Ascending aorta (tissue), 2 donors: ENCODE data around the gene GMPR. TPM values are rescaled to one million over a fixed set of nuclear protein-coding genes. Genes with fewer than 3 reads are reported as not detected.
"Not testable (repeated sequence)": the region's sequence is repeated elsewhere in the genome, so short reads cannot be mapped to it uniquely, and the experiment has no call there.

Experiments used
- DNase-seq, 2 donors: peaks; one replicate each; pipeline ENCODE4 v3.0.0-alpha.2; 2019; ENCODE audit warnings: low spot score in 2 of 2
- H3K27ac ChIP-seq, 2 donors: fragments of 200-600 bp; sonication (generic); one replicate each; pipeline ENCODE4 v1.5.1; 2016 to 2017; ENCODE audit warnings: mild to moderate bottlenecking in 1 of 2
- H3K27me3 ChIP-seq: fragments of 200-600 bp; sonication (generic); one replicate; pipeline ENCODE4 v1.5.1; 2017
- H3K36me3 ChIP-seq, 2 donors: fragments of 200-600 bp; sonication (generic); one replicate each; pipeline ENCODE4 v1.5.1; 2016
- H3K4me1 ChIP-seq, 2 donors: fragments of 200-600 bp; sonication (generic); one replicate each; pipeline ENCODE4 v1.5.1; 2016 to 2017; ENCODE audit warnings: mild to moderate bottlenecking in 1 of 2
- H3K4me3 ChIP-seq, 2 donors: fragments of 200-600 bp; sonication (generic); one replicate each; pipeline ENCODE4 v1.5.1; 2016 to 2017; ENCODE audit warnings: mild to moderate bottlenecking in 1 of 2
- H3K9me3 ChIP-seq, 2 donors: fragments of 200-600 bp; sonication (generic); one replicate each; pipeline ENCODE4 v1.5.1; 2016
- CTCF ChIP-seq, 3 experiments: fragments of 200-600 bp in 2 of 3; fragments of 450-650 bp in 1 of 3; sonication (generic) in 2 of 3; IDR thresholded peaks; one replicate each; pipeline ENCODE4 v1.5.1; 2016 to 2019; ENCODE audit warnings: antibody characterized with exemption in 3 of 3, mild to moderate bottlenecking in 1 of 3, moderate library complexity in 1 of 3
- intact Hi-C: fragments of 100-400 bp; cut with DNase I; formaldehyde crosslinking; loops from one replicate; pipeline ENCODE4 v1.15.1; 2023
- total RNA-seq: library from RNA; depleted of rRNA; stranded (reverse); fragments of >200 nt; gene quantifications from one replicate; pipeline ENCODE4 v1.1.0, GENCODE V29; 2016

Gene GMPR
- total RNA-seq, 1 donor from 2014 or later: 18.4 TPM

GRCh38 chr6:16265351-16266341 is 27.3 kb downstream of the GMPR start:
- DNase-seq: no peak
- Histone ChIP-seq H3K27ac (no peak overlapping the region), H3K36me3 (peaks cover 0 to 12% of the 10 kb centered on the region in 2 donors), H3K4me3 (no peak overlapping the region), H3K9me3 (no peaks in the 10 kb centered on the region), H3K27me3 (no peaks in the 10 kb centered on the region), H3K4me1 (no peaks in the 10 kb centered on the region)
- intact Hi-C loops: no loop called here
- TF ChIP-seq CTCF (IDR thresholded peaks at IDR 0.05): no peak

- H3K4me3 ChIP-seq: no peak overlapping the region
- H3K36me3 ChIP-seq: peaks cover 0 to 12% of the 10 kb centered on the region in 2 donors
- no peak for TF ChIP-seq CTCF (IDR thresholded peaks at IDR 0.05)
- H3K27me3 ChIP-seq: no peaks in the 10 kb centered on the region
- intact Hi-C loops: no loop called here
- H3K27ac ChIP-seq: no peak overlapping the region
- no peaks in the 10 kb centered on the region for H3K4me1 ChIP-seq
- no peaks in the 10 kb centered on the region for H3K9me3 ChIP-seq
- no peak for DNase-seq
These were observed 29.3 kb downstream of the GMPR start for GRCh38 chr6:16267428-16268263.

- not testable (repeated sequence) for H3K4me3 ChIP-seq, H3K27ac ChIP-seq, H3K27me3 ChIP-seq, DNase-seq, H3K4me1 ChIP-seq, H3K9me3 ChIP-seq
- H3K36me3 ChIP-seq: peaks cover 0 to 12% of the 10 kb centered on the region in 2 donors
- intact Hi-C loops: loop anchor here (10.0 kb wide), 1 partner anchor 135 kb away; no protein-coding TSS in a partner anchor
These were observed 31.2 kb downstream of the GMPR start for GRCh38 chr6:16269442-16270070.

GRCh38 chr6:16270178-16270794 is 31.9 kb downstream of the GMPR start:
- Histone ChIP-seq H3K36me3 (peaks cover 0 to 12% of the 10 kb centered on the region in 2 donors), H3K4me3 (no peak overlapping the region), H3K27me3 (no peaks in the 10 kb centered on the region), H3K9me3 (no peaks in the 10 kb centered on the region), H3K4me1 (no peaks in the 10 kb centered on the region), H3K27ac (no peak overlapping the region)
- TF ChIP-seq CTCF (IDR thresholded peaks at IDR 0.05): no peak
- no peak for DNase-seq
- intact Hi-C loops: loop anchor here (10.0 kb wide), 1 partner anchor 135 kb away; no protein-coding TSS in a partner anchor

GRCh38 chr6:16271428-16271827 is 33.0 kb downstream of the GMPR start:
- H3K4me1 ChIP-seq: no peaks in the 10 kb centered on the region
- H3K36me3 ChIP-seq: peaks cover 0 to 4% of the 10 kb centered on the region in 2 donors
- no peak for TF ChIP-seq CTCF (IDR thresholded peaks at IDR 0.05)
- intact Hi-C loops: loop anchor here (10.0 kb wide), 1 partner anchor 137 kb away; no protein-coding TSS in a partner anchor
- DNase-seq: no peak
- H3K9me3 ChIP-seq: no peaks in the 10 kb centered on the region
- H3K27ac ChIP-seq: no peak overlapping the region
- H3K4me3 ChIP-seq: no peak overlapping the region
- H3K27me3 ChIP-seq: no peaks in the 10 kb centered on the region
